GM21717 (cell line): Measurements from ENCODE around the gene SLC39A2.
"Not testable (repeated sequence)": the region's sequence is repeated elsewhere in the genome, so short reads cannot be mapped to it uniquely, and the experiment has no call there.

ENCODE experiments used
- ATAC-seq: cut with Tn5 transposase; IDR thresholded peaks from one replicate; pipeline ENCODE4 v1.9.1; 2021; ENCODE audit warnings: mild to moderate bottlenecking, moderate library complexity; ENCODE audit not compliant: unreplicated experiment

Gene SLC39A2, protein sequence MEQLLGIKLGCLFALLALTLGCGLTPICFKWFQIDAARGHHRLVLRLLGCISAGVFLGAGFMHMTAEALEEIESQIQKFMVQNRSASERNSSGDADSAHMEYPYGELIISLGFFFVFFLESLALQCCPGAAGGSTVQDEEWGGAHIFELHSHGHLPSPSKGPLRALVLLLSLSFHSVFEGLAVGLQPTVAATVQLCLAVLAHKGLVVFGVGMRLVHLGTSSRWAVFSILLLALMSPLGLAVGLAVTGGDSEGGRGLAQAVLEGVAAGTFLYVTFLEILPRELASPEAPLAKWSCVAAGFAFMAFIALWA

GRCh38 chr14:20998674-20999366, at the start of gene SLC39A2:
Gene SLC39A2, plus strand, starts transcription at chr14:20999293. Its CDS starts 154 bp downstream, at chr14:20999447.
- ATAC-seq = no peak

DNA sequence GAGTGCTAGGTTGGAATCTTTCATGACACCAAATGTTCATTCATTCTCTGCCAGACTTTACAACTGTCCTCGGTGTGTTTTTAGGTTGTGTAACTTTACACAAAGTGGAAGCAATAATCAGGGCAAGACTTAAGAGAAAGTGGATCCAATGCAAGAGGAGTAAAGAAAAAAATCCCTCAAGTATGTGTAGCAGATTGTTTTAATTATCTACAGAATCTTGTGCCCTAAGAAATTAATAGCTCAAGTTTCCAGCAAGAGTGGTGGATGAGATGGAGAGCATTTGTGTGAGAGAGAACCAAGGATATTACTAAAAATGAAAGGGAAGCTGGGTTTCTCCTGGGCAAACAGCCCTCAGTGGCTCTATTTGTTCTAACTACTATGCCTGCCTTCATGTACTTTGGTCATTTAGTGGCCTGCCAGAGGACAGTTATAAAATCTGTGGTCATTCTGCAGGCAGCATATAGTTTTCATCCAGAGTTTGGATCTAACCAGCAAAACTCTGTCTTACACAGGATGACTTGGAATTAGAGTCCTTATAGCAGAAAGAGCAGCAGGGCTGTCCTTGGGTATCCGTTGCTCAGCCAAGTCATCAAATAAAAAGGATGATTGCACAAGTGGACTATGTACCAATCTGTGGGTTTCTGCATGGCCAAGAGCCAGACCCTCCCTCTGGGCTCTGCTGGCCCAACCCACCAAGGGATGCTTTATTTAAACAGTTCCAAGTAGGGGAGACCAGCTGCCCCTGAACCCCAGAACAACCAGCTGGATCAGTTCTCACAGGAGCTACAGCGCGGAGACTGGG, 44.2 kb upstream of the SLC39A2 start, which contains the start of gene RNASE2:
RNASE2 (plus strand) TSS at position 752 of the 802 bp plus-strand sequence. CDS start 285 bp downstream, outside the sequence.
- ATAC-seq = not testable (repeated sequence)

GRCh38 chr14:20955538-20955873, 43.6 kb upstream of the SLC39A2 start:
- ATAC-seq = not testable (repeated sequence)

DNA sequence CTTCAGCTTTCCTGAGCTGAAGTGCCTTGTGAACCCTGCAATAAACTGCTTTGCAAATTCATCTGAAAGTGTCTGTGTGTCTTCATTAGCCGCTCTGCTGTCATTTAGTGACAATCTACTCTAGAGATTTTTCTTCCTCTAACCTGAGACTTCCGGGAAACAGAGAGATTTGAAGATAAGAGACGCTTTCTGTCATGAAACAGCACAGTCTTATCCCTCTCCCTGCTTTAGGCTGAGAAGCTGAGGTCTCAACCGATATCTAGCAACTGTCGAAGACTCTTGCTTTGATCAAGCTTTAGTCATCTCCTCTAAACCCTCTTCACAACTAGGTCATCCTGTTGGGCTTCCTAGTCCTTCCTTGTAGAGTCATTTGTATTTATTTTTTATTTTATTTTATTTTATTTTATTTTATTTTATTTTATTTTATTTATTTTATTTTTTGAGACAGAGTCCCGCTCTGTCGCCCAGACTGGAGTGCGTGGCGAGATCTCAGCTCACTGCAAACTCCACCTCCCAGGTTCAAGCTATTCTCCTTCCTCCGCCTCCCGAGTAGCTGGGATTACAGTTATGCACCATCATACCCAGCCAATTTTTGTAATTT, 42.6 kb upstream of the SLC39A2 start:
- no peak for ATAC-seq

GRCh38 chr14:20958946-20959345, 40.1 kb upstream of the SLC39A2 start:
- ATAC-seq = not testable (repeated sequence)

- ATAC-seq = no peak
These were observed 29.8 kb upstream of the SLC39A2 start for GRCh38 chr14:20969336-20969735.

- peak; percentile 9 for ATAC-seq
These were observed 28.5 kb upstream of the SLC39A2 start for GRCh38 chr14:20970647-20970982.

DNA sequence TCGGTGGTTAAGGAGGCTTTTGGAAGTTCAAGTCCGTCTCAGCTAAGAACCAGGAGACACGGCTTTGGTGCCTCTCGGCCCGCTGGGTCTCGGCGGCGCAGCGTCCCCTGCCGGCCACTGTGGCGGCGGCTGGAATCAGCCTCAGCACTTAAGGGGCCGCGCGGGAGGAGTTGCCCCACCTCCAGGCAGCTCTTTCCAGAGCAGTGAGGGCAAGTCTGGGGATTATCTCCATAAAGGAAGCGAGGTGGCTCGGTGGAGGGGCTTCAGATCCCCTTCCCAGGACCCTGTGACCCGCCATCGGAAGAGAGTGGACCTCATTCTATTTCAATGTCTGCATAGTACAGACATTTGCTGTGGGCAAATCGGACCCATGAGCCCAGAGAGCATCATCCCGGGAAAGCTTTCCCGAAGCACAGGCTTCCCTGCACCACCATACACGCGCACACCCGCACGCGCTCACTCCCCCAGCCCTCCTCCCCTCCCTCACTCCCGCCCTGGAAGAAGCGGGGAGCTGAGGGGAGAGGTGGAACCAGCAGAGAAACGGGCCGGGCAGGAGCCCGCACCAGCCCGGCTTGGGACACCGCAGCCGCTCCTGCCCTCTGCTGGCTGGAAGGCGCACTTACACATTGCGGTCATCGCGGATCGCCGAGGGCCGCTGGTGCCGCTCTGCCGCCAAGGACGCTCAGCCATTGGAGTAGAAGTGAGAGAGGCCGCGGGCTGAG, 27.9 kb upstream of the SLC39A2 start:
- peak; percentile 89 for ATAC-seq

- peak; percentile 31 for ATAC-seq
These were observed 27.4 kb upstream of the SLC39A2 start for GRCh38 chr14:20971705-20972021.

- no peak for ATAC-seq
These were observed 25.6 kb upstream of the SLC39A2 start for GRCh38 chr14:20973501-20973900.

- no peak for ATAC-seq
These were observed 22.8 kb upstream of the SLC39A2 start for GRCh38 chr14:20976291-20976690.

DNA sequence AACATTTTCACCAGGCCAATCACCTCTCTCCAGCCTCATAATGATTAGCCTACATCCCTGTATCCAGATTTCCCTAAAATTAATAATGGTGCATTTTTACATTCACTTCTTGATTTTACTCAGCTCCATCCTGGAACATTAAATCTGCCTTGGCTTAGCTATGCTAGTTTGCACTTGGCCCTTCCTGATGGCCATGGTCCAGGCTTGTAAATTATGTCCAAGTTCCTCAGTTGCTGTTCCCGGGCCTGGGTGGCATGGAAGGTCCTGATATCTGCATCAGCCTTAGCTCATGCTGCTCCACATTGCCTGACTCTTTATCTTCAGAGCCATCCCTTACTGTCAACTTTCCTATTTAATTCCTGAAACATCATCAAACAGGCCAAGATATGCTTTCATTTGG, 20.4 kb upstream of the SLC39A2 start:
- ATAC-seq = no peak

DNA sequence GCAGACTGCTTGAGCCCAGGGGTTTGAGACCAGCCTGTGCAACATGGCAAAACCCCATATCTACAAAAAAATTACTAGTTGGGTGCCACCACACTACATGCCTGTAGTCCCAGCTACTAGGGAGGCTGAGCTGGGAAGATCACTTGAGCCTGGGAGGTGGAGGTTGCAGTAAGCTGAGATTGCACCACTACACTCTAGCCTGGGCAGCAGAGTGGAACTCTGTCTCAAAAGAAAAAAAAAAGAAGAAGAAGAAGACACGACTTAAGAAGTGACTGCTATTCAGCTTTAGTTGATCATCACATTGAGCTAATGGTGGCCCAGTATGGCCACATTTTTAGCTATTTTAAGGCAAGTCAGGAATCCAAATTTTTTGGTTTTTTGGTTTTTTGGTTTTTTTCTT, 18.2 kb upstream of the SLC39A2 start:
- no peak for ATAC-seq

DNA sequence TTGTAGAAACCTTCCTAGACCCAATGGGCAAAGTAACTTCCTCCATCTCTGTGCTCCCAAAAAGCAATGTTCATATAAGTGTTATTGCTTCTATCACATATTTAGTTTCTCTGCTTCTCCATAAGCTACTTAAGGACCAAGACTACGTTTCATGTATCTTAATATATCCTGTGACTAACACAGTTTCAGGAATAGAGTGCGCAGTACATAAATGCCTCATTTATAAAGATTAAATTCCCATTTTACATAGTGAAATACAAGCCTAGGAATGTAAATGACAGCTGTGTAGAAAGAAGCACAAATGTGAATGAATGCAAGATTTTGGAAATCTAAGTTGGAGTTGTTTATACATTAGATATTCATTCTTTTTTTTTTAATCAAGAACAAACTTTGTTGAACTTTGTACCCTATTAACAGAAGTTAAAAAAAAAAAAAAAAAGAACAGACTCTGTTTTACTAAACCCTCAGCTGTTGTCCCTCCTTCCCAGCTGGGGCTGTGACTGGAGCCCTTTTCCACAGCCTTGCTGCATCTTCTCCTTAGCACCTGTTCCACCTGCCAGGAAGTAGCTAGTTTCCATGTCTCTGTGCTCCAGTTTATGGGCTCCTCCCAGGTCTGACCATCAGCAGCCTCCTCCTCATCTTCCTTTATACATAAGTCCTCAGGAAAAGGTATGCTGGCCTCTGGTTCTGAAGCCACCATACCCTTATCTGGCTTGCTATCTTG, 16.3 kb upstream of the SLC39A2 start:
- no peak for ATAC-seq

DNA sequence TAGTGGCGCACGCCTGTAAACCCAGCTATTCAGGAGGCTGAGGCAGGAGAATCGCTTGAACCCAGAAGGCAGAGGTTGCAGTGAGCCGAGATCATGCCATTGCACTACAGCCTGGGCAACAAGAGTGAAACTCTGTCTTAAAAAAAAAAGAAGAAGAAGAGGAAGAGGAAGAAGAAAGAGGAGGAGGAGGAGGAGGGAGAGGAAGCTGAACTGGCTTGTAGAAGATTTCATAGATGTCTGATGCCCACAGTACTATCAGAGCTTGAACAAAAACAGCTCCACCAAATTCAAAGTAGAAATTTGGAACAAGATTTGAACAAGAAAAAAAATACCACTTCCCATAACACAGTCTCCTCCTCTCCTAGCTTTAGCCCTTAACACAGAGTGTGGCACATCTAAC, 13.4 kb upstream of the SLC39A2 start:
- ATAC-seq = not testable (repeated sequence)

DNA sequence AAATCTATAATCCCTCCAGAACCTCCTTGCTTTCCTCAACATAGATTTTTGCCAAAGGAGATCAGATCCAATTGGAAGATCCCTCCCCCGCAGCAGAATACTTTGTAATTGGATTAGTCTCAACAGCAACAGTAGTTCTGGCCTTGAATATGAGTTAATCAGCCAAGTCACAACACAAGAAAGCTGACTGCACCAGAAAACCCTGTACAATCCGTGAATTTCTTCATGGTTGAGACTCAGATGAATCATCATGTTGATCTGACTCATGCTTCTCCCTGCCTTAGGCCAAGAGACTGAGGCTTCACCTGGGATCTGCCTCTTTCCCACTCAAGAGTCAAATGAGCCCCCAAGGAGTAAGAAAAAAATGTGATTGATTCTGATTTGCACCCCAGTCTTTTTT, 12.3 kb upstream of the SLC39A2 start:
- ATAC-seq = no peak

DNA sequence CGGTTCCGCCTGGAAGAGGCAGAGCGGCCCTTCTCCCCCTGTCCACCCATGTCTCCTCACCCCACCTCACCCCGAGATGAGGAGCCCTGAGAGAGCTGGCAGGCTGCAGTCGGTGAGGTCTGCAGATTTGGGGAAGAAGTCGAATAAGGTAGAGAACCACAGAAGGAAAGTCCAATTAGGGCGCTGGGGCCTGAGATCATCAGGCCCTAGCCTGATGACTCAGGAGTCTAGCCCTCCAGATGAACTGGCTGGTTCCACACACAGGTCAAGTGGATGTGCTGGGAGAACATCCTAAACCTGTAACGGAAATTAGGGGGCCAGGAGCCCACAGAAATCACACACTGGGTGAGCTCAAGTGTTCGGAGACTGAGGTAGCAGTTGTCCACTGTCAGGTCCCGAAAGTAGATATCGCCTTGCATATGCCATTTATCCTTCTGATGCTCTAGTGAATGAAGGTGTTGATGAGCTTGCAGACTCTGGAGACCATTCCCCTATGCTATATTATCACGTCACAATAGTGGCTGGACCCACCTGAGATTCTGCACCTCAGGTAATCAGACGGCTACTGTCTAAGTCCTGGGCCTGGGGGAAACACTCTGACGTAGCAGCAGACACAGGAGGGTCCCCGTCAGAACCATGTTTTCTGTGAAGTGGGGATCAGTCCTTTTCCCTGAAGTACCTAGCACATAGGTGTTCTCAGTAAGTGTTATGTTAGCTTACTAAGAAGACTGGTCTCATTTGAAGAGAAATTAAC, 10.2 kb upstream of the SLC39A2 start:
- ATAC-seq = no peak

DNA sequence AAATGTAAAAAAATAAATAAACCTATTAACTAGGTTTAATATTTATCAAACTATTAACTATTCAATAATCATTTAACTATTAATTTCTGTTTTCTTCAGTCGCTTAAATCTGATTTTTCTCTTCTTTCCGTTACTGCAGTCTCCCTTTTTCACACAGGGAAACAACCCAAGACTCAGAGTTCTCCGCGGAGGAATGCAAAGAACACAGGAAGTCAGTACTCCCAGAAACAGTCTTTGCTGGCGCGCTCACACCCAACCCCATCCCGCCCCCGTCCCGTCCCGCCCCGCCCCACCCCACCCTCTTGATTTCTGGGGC, 9.7 kb upstream of the SLC39A2 start:
- ATAC-seq = no peak

- peak; percentile 91 for ATAC-seq
These were observed 9.1 kb upstream of the SLC39A2 start, which contains the start of gene METTL17 for GRCh38 chr14:20989787-20990600. Gene METTL17, plus strand, starts transcription at chr14:20989980. Its CDS starts 23 bp downstream, at chr14:20990003.
